ENCODE measurements around the gene ZFHX3.

GRCh38 chr16:73002866-73003265 is 45.1 kb downstream of the ZFHX3 start:
- TF ChIP-seq CTCF (IDR thresholded peaks at IDR 0.05), result no peak
- no peak for TF ChIP-seq POLR2A (IDR thresholded peaks at IDR 0.05)

All from uterus (tissue), 2 donors.